Activated naive CD8-positive, alpha-beta T cell treated with anti-CD3 and anti-CD28 coated beads, Interleukin-2, amount 50 U/mL, for 16 hours (primary cell): ENCODE measurements around the gene MYH14.
"Not testable (repeated sequence)": the region's sequence is repeated elsewhere in the genome, so short reads cannot be mapped to it uniquely, and the experiment has no call there.

ENCODE experiments used
- DNase-seq: peaks from one replicate; pipeline ENCODE4 v3.0.0-alpha.2; 2020; ENCODE audit warnings: low read depth, low spot score

The MYH14 gene

GRCh38 chr19:50331221-50331993 lies 128.0 kb downstream of the MYH14 start:
- no peak for DNase-seq

- DNase-seq: no peak
Observed at GRCh38 chr19:50331994-50332243, 128.5 kb downstream of the MYH14 start.

GRCh38 chr19:50332244-50333038 lies 129.0 kb downstream of the MYH14 start:
- DNase-seq: no peak

GRCh38 chr19:50333235-50333736 lies 129.9 kb downstream of the MYH14 start:
- peak; percentile 68 for DNase-seq

- peak; percentile 47 for DNase-seq
Observed at GRCh38 chr19:50333737-50334617, 130.6 kb downstream of the MYH14 start.

GRCh38 chr19:50334741-50335421 lies 131.5 kb downstream of the MYH14 start:
- DNase-seq: no peak

- DNase-seq: not testable (repeated sequence)
Observed at GRCh38 chr19:50337031-50337430, 133.6 kb downstream of the MYH14 start.

GRCh38 chr19:50340331-50340730 lies 136.9 kb downstream of the MYH14 start:
- no peak for DNase-seq

- DNase-seq: no peak
Observed at GRCh38 chr19:50341091-50341564, 137.7 kb downstream of the MYH14 start.

- no peak for DNase-seq
Observed at GRCh38 chr19:50344661-50345318, 141.4 kb downstream of the MYH14 start.

GRCh38 chr19:50347089-50347581 lies 143.7 kb downstream of the MYH14 start:
- DNase-seq: not testable (repeated sequence)

- DNase-seq: no peak
Observed at GRCh38 chr19:50349277-50350057, 146.0 kb downstream of the MYH14 start.

- DNase-seq: no peak
Observed at GRCh38 chr19:50352242-50352641, 148.8 kb downstream of the MYH14 start.

- DNase-seq: not testable (repeated sequence)
Observed at GRCh38 chr19:50353487-50353880, 150.1 kb downstream of the MYH14 start.

- no peak for DNase-seq
Observed at GRCh38 chr19:50356691-50357177, 153.3 kb downstream of the MYH14 start.

GRCh38 chr19:50357178-50358100 lies 154.0 kb downstream of the MYH14 start:
- peak; percentile 70 for DNase-seq

- peak; percentile 38 for DNase-seq
Observed at GRCh38 chr19:50358483-50359327, 155.3 kb downstream of the MYH14 start.
